GM12892 (cell line): ENCODE measurements around the gene ABCC4.

Experiments
- POLR2AphosphoS5 ChIP-seq: IDR thresholded peaks from 2 replicates; pipeline ENCODE4 v1.6.1; 2011; ENCODE audit warnings: low read depth, low read length, control low read depth
- TAF1 ChIP-seq: IDR thresholded peaks from 2 replicates; pipeline ENCODE4 v1.6.1; 2011; ENCODE audit warnings: low read depth, mild to moderate bottlenecking, control low read depth, low read length, borderline replicate concordance

DNA sequence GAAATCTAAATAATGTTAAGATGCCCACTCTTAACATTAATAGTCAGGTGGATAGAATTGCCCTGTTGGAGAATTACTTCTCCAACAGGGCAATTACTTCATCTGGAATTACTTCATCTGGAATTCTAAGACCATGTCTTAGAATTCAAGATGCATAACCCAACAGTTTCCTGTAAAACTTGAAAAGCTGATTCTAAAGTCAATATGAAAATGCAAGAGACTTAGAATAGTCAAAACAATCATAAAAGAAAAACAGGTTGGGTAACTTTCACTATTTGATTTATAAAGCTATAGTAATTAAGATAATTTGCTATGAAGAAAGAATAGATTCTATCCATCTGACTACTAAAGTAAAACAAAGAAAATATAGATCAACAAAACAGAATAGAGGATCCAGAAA, 75.2 kb downstream of the ABCC4 start:
- TF ChIP-seq POLR2AphosphoS5, result no peak
- no peak for TF ChIP-seq TAF1
